Superior temporal gyrus (tissue), 1 donor: ENCODE data around the gene HSP90AB1.

Experiments used
- DNase-seq: peaks from one replicate; pipeline ENCODE4 v3.0.0-alpha.2; 2016; ENCODE audit errors: extremely low spot score

HSP90AB1 gene

GRCh38 chr6:44255105-44255808 lies 8.4 kb downstream of the HSP90AB1 start:
- DNase-seq: no peak

- DNase-seq: no peak
These were observed 9.2 kb downstream of the HSP90AB1 start for GRCh38 chr6:44255871-44256774.

GRCh38 chr6:44256775-44257024 lies 9.8 kb downstream of the HSP90AB1 start:
- DNase-seq: no peak

GRCh38 chr6:44257025-44257752 lies 10.3 kb downstream of the HSP90AB1 start, which contains the start of gene SLC35B2:
TSS of gene SLC35B2 (minus strand) at chr6:44257528. CDS start at chr6:44257410, 118 bp downstream.
- peak; percentile 89 for DNase-seq

GRCh38 chr6:44257753-44258324 lies 10.9 kb downstream of the HSP90AB1 start:
- DNase-seq: no peak

GRCh38 chr6:44258325-44258863 lies 11.5 kb downstream of the HSP90AB1 start:
- DNase-seq: no peak

GRCh38 chr6:44258921-44259320 lies 12.0 kb downstream of the HSP90AB1 start:
- DNase-seq: no peak

GRCh38 chr6:44260011-44260410 lies 13.1 kb downstream of the HSP90AB1 start:
- DNase-seq: no peak

GRCh38 chr6:44260451-44261297 lies 13.8 kb downstream of the HSP90AB1 start:
- DNase-seq: no peak

GRCh38 chr6:44261581-44261980 lies 14.7 kb downstream of the HSP90AB1 start:
- DNase-seq: no peak

- DNase-seq: no peak
These were observed 15.8 kb downstream of the HSP90AB1 start for GRCh38 chr6:44262467-44263353.

GRCh38 chr6:44263354-44264100 lies 16.6 kb downstream of the HSP90AB1 start:
- no peak for DNase-seq

- DNase-seq: no peak
These were observed 17.5 kb downstream of the HSP90AB1 start for GRCh38 chr6:44264154-44265006.

GRCh38 chr6:44265007-44265721 lies 18.3 kb downstream of the HSP90AB1 start, which contains the start of gene NFKBIE:
TSS of gene NFKBIE (minus strand) at chr6:44265551. CDS start at chr6:44265346, 205 bp downstream.
- DNase-seq: peak; percentile 76

- DNase-seq: no peak
These were observed 18.9 kb downstream of the HSP90AB1 start for GRCh38 chr6:44265722-44266233.

- no peak for DNase-seq
These were observed 19.4 kb downstream of the HSP90AB1 start for GRCh38 chr6:44266347-44266746.

- DNase-seq: no peak
These were observed 20.4 kb downstream of the HSP90AB1 start for GRCh38 chr6:44267252-44267651.
